ENCODE measurements around the gene RPS8. TPM values are rescaled to one million over a fixed set of nuclear protein-coding genes. Genes with fewer than 3 reads are reported as not detected.

Gene RPS8
- total RNA-seq, 2 experiments from 2014 or later = 3,394 to 3,436 TPM

- peak within 1 kb of the TSS; percentile 66 for H3K4me3 ChIP-seq (ENCODE audit: low read length)
- Mint-ChIP-seq H3K4me1 (ENCODE audit: low read depth) (peaks cover 18% of the 10 kb centered on the region), H3K36me3 (ENCODE audit: low read depth) (no peaks in the 10 kb centered on the region), H3K27ac (peak within 1 kb of the TSS; percentile 97), H3K4me3 (peak within 1 kb of the TSS; percentile 98), H3K9me3 (no peaks in the 10 kb centered on the region), H3K27me3 (no peaks in the 10 kb centered on the region)
- no peaks in the 10 kb centered on the region for H3K36me3 ChIP-seq (ENCODE audit: insufficient read depth, low read length)
- intact Hi-C loops (cut with DNase I, micrococcal nuclease) = loop anchor here (1.0 to 5.0 kb wide), 4 partner anchors 8 to 248 kb away; partner anchors contain the start of genes EIF2B3 (in 1 of the 2) and RNU5D-1 (in 1 of the 2)
- H3K4me1 ChIP-seq (ENCODE audit: insufficient read depth, low read length) = peaks cover 8% of the 10 kb centered on the region
- peak; percentile 94 to 98 (median 96) for DNase-seq
- POLR2A ChIA-PET = interaction anchor here (0.7 to 2.7 kb wide), 5 partner anchors 8 to 38 kb away, joined by 3 to 12 read pairs (median 3); partner anchors contain the start of genes RNU5D-1 and RPS8
- H3K9me3 ChIP-seq (ENCODE audit: control insufficient read depth in 1 of 2, insufficient read depth in 1 of 2, low read length in 2 of 2) = no peaks in the 10 kb centered on the region
- CTCF ChIA-PET = interaction anchor here (0.6 kb wide), 1 partner anchor 8 kb away, joined by 3 read pairs; the partner anchor contains the start of gene RNU5D-1
- peak within 1 kb of the TSS; percentile 63 to 85 for H3K27ac ChIP-seq (ENCODE audit: low read depth in 1 of 2, low read length in 2 of 2)
- peak; percentile 100 for ATAC-seq (ENCODE audit: poor library complexity)
- TF ChIP-seq, protein P1, sequence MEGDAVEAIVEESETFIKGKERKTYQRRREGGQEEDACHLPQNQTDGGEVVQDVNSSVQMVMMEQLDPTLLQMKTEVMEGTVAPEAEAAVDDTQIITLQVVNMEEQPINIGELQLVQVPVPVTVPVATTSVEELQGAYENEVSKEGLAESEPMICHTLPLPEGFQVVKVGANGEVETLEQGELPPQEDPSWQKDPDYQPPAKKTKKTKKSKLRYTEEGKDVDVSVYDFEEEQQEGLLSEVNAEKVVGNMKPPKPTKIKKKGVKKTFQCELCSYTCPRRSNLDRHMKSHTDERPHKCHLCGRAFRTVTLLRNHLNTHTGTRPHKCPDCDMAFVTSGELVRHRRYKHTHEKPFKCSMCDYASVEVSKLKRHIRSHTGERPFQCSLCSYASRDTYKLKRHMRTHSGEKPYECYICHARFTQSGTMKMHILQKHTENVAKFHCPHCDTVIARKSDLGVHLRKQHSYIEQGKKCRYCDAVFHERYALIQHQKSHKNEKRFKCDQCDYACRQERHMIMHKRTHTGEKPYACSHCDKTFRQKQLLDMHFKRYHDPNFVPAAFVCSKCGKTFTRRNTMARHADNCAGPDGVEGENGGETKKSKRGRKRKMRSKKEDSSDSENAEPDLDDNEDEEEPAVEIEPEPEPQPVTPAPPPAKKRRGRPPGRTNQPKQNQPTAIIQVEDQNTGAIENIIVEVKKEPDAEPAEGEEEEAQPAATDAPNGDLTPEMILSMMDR (IDR thresholded peaks at IDR 0.05) = no peak
- no peaks in the 10 kb centered on the region for H3K27me3 ChIP-seq (ENCODE audit: control insufficient read depth in 1 of 2, insufficient read depth in 2 of 2, low read length in 2 of 2)
These were observed 35.8 kb upstream of the RPS8 start, which contains the start of gene KIF2C for GRCh38 chr1:44739307-44740178. Gene KIF2C (plus strand): TSS chr1:44739837. CDS start chr1:44739933, 96 bp downstream.

DNA sequence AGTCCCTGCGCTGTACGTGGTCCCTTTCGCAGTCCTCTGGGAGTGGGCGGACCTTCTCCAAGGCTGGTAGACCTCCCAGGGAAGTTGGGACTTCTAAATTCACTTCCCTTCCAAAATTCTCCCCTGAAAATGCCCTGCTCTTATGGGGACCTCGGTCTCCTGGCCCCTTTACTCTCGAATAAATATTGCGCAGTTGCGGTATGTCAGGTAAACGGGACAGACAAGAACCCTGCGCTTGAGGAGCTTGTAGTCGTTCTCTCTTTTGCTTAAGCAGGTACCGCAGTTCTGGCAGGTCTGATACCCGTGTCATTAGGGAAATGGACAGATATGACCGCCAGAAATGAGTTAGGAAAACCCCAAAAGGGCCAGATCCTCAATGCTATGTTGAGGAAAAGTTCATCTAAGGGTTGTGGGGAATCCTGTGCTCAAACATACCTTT lies 35.1 kb upstream of the RPS8 start:
- DNase-seq (no peak), ATAC-seq (ENCODE audit: poor library complexity) (no peak)
- Histone ChIP-seq H3K4me1 (ENCODE audit: insufficient read depth, low read length) (peaks cover 8% of the 10 kb centered on the region), H3K27ac (ENCODE audit: low read depth in 1 of 2, low read length in 2 of 2) (peak overlapping the region in 1 of 2 donors; percentile 50), H3K27me3 (ENCODE audit: control insufficient read depth in 1 of 2, insufficient read depth in 2 of 2, low read length in 2 of 2) (no peaks in the 10 kb centered on the region), H3K4me3 (ENCODE audit: low read length) (peak overlapping the region; percentile 66), H3K9me3 (ENCODE audit: control insufficient read depth in 1 of 2, insufficient read depth in 1 of 2, low read length in 2 of 2) (no peaks in the 10 kb centered on the region), H3K36me3 (ENCODE audit: insufficient read depth, low read length) (no peaks in the 10 kb centered on the region)
- Mint-ChIP-seq H3K27ac (peak overlapping the region; percentile 97), H3K36me3 (ENCODE audit: low read depth) (no peaks in the 10 kb centered on the region), H3K4me1 (ENCODE audit: low read depth) (peaks cover 18% of the 10 kb centered on the region), H3K27me3 (no peaks in the 10 kb centered on the region), H3K9me3 (no peaks in the 10 kb centered on the region), H3K4me3 (peak overlapping the region; percentile 98)
- POLR2A ChIA-PET = interaction anchor here (2.7 kb wide), 1 partner anchor 35 kb away, joined by 12 read pairs; the partner anchor contains the start of gene RPS8
- intact Hi-C loops (cut with DNase I, micrococcal nuclease) = loop anchor here in 1 of 2 experiments (2.0 kb wide), 1 partner anchor 37 kb away; no protein-coding TSS in a partner anchor
- CTCF ChIA-PET = no interaction called here
- TF ChIP-seq, protein P1 (IDR thresholded peaks at IDR 0.05) = no peak

DNA sequence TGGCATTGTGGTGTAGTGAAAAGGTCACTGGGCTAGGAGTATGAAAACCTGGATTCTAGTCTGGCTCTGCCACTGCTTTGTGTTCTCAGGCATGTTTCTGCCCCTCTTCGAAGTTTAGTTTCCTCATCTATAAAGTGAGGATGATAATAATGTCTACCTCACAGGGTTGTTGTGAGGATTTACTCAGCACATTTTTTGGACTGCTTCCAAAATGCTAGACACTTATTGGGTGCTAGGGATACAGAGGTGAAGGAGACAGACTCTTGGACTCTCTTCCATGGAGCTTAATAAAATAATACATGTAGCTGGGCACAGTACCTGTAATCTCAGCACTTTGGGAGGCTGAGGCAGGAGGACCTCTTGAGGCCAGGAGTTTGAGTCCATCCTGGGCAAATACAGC lies 32.1 kb upstream of the RPS8 start:
- H3K27ac Mint-ChIP-seq = no peak overlapping the region
- H3K36me3 Mint-ChIP-seq (ENCODE audit: low read depth) = no peaks in the 10 kb centered on the region
- H3K9me3 ChIP-seq (ENCODE audit: control insufficient read depth in 1 of 2, insufficient read depth in 1 of 2, low read length in 2 of 2) = no peaks in the 10 kb centered on the region
- no peaks in the 10 kb centered on the region for H3K27me3 ChIP-seq (ENCODE audit: control insufficient read depth in 1 of 2, insufficient read depth in 2 of 2, low read length in 2 of 2)
- no peak overlapping the region for H3K4me3 Mint-ChIP-seq
- peaks cover 23% of the 10 kb centered on the region for H3K4me1 Mint-ChIP-seq (ENCODE audit: low read depth)
- H3K9me3 Mint-ChIP-seq = no peaks in the 10 kb centered on the region
- ChIA-PET CTCF (interaction anchor here (0.8 to 1.1 kb wide), 2 partner anchors 12 to 14 kb away, joined by 3 to 7 read pairs; partner anchors contain the start of gene RNU5D-1), POLR2A (interaction anchor here (0.6 to 1.3 kb wide), 2 partner anchors 12 to 76 kb away, joined by 3 to 4 read pairs; partner anchors contain the start of gene RNU5D-1)
- H3K4me1 ChIP-seq (ENCODE audit: insufficient read depth, low read length) = peaks cover 15% of the 10 kb centered on the region
- ATAC-seq (ENCODE audit: poor library complexity) (no peak), DNase-seq (no peak)
- H3K27me3 Mint-ChIP-seq = no peaks in the 10 kb centered on the region
- no peak overlapping the region for H3K4me3 ChIP-seq (ENCODE audit: low read length)
- TF ChIP-seq, protein P1 (IDR thresholded peaks at IDR 0.05) = no peak
- intact Hi-C loops (cut with DNase I, micrococcal nuclease) = no loop called here
- H3K36me3 ChIP-seq (ENCODE audit: insufficient read depth, low read length) = no peaks in the 10 kb centered on the region
- no peak overlapping the region for H3K27ac ChIP-seq (ENCODE audit: low read depth in 1 of 2, low read length in 2 of 2)

All from CD4-positive, alpha-beta T cell (primary cell).